MCF 10A (cell line): Measurements from ENCODE around the gene TRH. TPM values are rescaled to one million over a fixed set of nuclear protein-coding genes. Genes with fewer than 3 reads are reported as not detected.
A peak's percentile ranks its signal among the peaks of the same experiment; 100 is the strongest.

ENCODE experiments used
- BruUV-seq: library from RNA; stranded (reverse); fragments of 400-500 nt; replicated peaks from 2 replicates; lab custom pipeline; 2021; lab: Mats Ljungman, UMichigan
- CTCF ChIA-PET: fragments of 300-600 bp; sonication (Branson Sonifier 250); formaldehyde crosslinking; extraction: SDS; loops from one replicate; lab custom pipeline; 2021; ENCODE audit warnings: antibody characterized with exemption, inconsistent platforms; lab: Yijun Ruan, JAX
- POLR2A ChIA-PET: fragments of 300-600, 350-650 bp; sonication (Branson Sonifier 250); formaldehyde crosslinking; extraction: SDS; loops from one replicate; lab custom pipeline; 2020; ENCODE audit warnings: antibody characterized with exemption, inconsistent platforms; lab: Yijun Ruan, JAX
- DNase-seq: peaks from one replicate; pipeline ENCODE4 v3.0.0-alpha.2; 2018; ENCODE audit not compliant: unreplicated experiment
- H3K27ac Mint-ChIP-seq: one replicate; pipeline ENCODE4 v1.8.0; 2022; ENCODE audit warnings: mild to moderate bottlenecking, low read depth, mixed read lengths; ENCODE audit not compliant: unreplicated experiment
- H3K27me3 Mint-ChIP-seq: one replicate; pipeline ENCODE4 v1.8.0; 2022; ENCODE audit warnings: mixed read lengths; ENCODE audit not compliant: insufficient read depth, unreplicated experiment
- H3K36me3 Mint-ChIP-seq: one replicate; pipeline ENCODE4 v1.8.0; 2022; ENCODE audit warnings: mild to moderate bottlenecking, moderate library complexity, mixed read lengths; ENCODE audit not compliant: insufficient read depth, unreplicated experiment
- H3K4me1 Mint-ChIP-seq: one replicate; pipeline ENCODE4 v1.8.0; 2022; ENCODE audit warnings: mixed read lengths; ENCODE audit not compliant: insufficient read depth, unreplicated experiment
- H3K4me3 Mint-ChIP-seq: one replicate; pipeline ENCODE4 v1.8.0; 2022; ENCODE audit warnings: mild to moderate bottlenecking, moderate library complexity, mixed read lengths; ENCODE audit not compliant: unreplicated experiment
- H3K9me3 Mint-ChIP-seq: one replicate; pipeline ENCODE4 v1.8.0; 2022; ENCODE audit warnings: mixed read lengths; ENCODE audit not compliant: unreplicated experiment
- intact Hi-C: fragments of 100-400 bp; cut with micrococcal nuclease; formaldehyde crosslinking; loops from 2 replicates; pipeline ENCODE4 v1.14.1; 2022
- total RNA-seq: library from RNA; stranded (reverse); gene quantifications from 2 replicates; pipeline ENCODE4 v1.2.3, GENCODE V29; 2022
- TF ChIP-seq, protein P1 (sequence below): fragments of 200-600 bp; IDR thresholded peaks from one replicate; pipeline ENCODE4 v1.8.0; 2022; ENCODE audit warnings: antibody characterized with exemption, mild to moderate bottlenecking; ENCODE audit not compliant: unreplicated experiment

Gene TRH
- total RNA-seq, 1 experiment from 2014 or later = not detected

DNA sequence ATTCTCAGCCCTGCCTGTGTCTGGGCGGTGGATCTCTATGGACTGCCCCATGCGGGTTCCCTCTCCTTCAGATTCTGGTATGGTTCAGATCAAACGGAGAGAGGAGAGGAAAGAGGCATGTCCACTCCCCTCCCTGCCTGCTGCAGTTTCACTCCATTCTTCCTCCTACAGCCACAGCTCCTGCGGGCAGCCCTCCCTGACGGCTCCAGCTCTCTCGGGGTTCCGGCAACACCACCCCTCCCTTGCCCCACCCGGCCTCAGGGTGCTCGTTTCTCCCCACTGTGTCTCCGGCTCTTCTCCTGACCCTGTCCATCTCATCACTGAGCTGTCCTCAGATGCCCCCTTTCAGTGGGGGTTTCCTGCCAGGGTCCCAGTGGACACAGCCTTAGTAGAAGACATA is 13.9 kb downstream of the TRH start:
- ChIA-PET POLR2A (no interaction called here), CTCF (interaction anchor here (0.9 kb wide), 1 partner anchor 14 kb away, joined by 8 read pairs; no protein-coding TSS in a partner anchor)
- H3K27ac Mint-ChIP-seq = no peak overlapping the region
- TF ChIP-seq, protein P1, sequence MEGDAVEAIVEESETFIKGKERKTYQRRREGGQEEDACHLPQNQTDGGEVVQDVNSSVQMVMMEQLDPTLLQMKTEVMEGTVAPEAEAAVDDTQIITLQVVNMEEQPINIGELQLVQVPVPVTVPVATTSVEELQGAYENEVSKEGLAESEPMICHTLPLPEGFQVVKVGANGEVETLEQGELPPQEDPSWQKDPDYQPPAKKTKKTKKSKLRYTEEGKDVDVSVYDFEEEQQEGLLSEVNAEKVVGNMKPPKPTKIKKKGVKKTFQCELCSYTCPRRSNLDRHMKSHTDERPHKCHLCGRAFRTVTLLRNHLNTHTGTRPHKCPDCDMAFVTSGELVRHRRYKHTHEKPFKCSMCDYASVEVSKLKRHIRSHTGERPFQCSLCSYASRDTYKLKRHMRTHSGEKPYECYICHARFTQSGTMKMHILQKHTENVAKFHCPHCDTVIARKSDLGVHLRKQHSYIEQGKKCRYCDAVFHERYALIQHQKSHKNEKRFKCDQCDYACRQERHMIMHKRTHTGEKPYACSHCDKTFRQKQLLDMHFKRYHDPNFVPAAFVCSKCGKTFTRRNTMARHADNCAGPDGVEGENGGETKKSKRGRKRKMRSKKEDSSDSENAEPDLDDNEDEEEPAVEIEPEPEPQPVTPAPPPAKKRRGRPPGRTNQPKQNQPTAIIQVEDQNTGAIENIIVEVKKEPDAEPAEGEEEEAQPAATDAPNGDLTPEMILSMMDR = no peak
- no TSS peak for BruUV-seq
- no peaks in the 10 kb centered on the region for H3K9me3 Mint-ChIP-seq
- H3K36me3 Mint-ChIP-seq = no peaks in the 10 kb centered on the region
- no peaks in the 10 kb centered on the region for H3K4me1 Mint-ChIP-seq
- no peak for DNase-seq
- no peak overlapping the region for H3K4me3 Mint-ChIP-seq
- peaks cover 31% of the 10 kb centered on the region for H3K27me3 Mint-ChIP-seq
- intact Hi-C loops = no loop called here

DNA sequence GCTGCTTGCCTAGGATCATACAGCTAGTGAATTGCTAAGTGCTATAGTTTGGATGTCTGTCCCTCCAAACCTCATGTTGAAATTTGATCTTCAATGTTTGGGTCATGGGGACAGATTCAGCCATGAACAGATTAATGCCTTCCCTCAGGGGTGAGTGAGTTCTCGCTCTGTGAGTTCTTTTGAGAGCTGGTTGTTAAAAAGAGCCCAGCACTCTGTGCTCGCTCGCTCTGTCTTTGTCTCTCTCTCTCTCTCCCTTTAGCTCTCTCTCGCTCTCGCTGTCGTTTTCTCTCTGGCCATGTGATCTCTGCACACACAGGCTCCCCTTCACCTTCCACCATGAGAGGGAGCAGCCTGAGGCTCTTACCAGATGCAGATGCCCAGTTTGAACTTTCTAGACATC is 14.9 kb downstream of the TRH start:
- intact Hi-C loops = no loop called here
- no peak overlapping the region for H3K4me3 Mint-ChIP-seq
- ChIA-PET CTCF (interaction anchor here (0.7 to 0.9 kb wide), 2 partner anchors 14 to 48 kb away, joined by 4 to 5 read pairs; no protein-coding TSS in a partner anchor), POLR2A (no interaction called here)
- no peak overlapping the region for H3K27ac Mint-ChIP-seq
- H3K36me3 Mint-ChIP-seq = no peaks in the 10 kb centered on the region
- BruUV-seq = no TSS peak
- no peak for DNase-seq
- H3K4me1 Mint-ChIP-seq = no peaks in the 10 kb centered on the region
- H3K9me3 Mint-ChIP-seq = no peaks in the 10 kb centered on the region
- peaks cover 31% of the 10 kb centered on the region for H3K27me3 Mint-ChIP-seq
- TF ChIP-seq, protein P1 = no peak

DNA sequence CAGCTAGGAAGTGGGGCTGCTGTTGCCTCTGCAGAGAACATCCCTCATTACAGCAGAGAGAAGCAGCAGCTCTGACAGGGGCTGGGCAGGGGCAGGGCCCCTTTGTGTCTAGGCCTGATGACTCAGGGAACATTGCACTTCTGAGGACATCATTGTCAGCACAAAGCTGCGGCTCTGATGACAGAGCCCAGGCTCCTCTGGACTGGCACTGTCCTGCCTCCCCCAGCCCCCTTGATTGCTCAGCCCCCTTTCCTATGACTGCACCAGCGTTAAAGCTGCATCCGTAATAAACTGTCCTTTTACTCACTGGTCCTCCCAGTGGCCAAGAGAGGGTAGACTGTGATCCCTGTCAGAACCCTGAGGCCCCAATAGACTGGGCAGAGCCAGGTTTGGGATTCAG is 18.3 kb downstream of the TRH start:
- no TSS peak for BruUV-seq
- H3K36me3 Mint-ChIP-seq = peaks cover 4% of the 10 kb centered on the region
- TF ChIP-seq, protein P1 = peak; percentile 11
- no peak overlapping the region for H3K4me3 Mint-ChIP-seq
- intact Hi-C loops = no loop called here
- no peak overlapping the region for H3K27ac Mint-ChIP-seq
- peaks cover 51% of the 10 kb centered on the region for H3K27me3 Mint-ChIP-seq
- H3K4me1 Mint-ChIP-seq = no peaks in the 10 kb centered on the region
- H3K9me3 Mint-ChIP-seq = no peaks in the 10 kb centered on the region
- ChIA-PET CTCF (interaction anchor here (0.7 to 1.6 kb wide), 5 partner anchors 10 to 51 kb away, joined by 3 to 6 read pairs (median 5); no protein-coding TSS in a partner anchor), POLR2A (no interaction called here)
- peak; percentile 18 for DNase-seq

DNA sequence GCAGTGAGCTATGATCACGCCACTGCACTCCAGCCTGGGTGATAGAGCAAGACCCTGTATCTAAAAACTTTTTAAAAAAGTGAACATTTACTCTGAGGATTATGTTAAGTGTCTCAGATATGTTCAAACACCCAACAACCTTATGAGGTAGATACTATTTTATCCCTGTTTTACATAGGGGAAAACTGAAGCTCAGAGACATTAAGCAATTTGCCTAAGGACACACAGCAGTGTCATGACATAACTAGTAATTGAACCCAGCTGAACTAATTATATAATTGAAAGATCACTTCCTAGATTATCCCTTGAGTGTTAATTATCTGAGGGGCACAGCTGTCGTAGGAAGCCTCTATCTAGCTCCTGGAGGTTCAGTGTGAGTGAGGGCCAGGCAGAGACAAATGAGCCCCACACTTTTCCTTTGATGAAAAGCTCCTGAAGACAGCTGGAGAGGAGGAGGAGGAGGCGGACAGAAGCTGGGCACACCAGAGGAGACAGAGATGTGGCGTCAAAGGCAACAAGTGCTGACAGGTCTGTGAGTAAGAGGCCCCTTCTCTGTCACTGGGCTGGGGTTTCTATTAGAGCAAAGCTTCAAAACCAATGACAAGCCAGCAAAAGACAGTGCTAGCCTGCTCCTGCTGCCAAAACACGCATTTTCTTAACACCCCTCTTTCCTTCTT is 20.5 kb downstream of the TRH start:
- no peaks in the 10 kb centered on the region for H3K4me1 Mint-ChIP-seq
- H3K9me3 Mint-ChIP-seq = no peaks in the 10 kb centered on the region
- CTCF ChIA-PET = interaction anchor here (0.6 to 1.4 kb wide), 8 partner anchors 9 to 713 kb away, joined by 3 to 14 read pairs (median 4); no protein-coding TSS in a partner anchor
- intact Hi-C loops = no loop called here
- DNase-seq = peak; percentile 46
- H3K27me3 Mint-ChIP-seq = peaks cover 50% of the 10 kb centered on the region
- TF ChIP-seq, protein P1 = no peak
- BruUV-seq = no TSS peak
- no peak overlapping the region for H3K4me3 Mint-ChIP-seq
- no peak overlapping the region for H3K27ac Mint-ChIP-seq
- POLR2A ChIA-PET = interaction anchor here (1.0 kb wide), 1 partner anchor 101 kb away, joined by 4 read pairs; the partner anchor contains the start of gene TMCC1
- peaks cover 4% of the 10 kb centered on the region for H3K36me3 Mint-ChIP-seq
